Stimulated activated CD8-positive, alpha-beta memory T cell treated with anti-CD3 and anti-CD28 coated beads, Interleukin-12 subunit alpha, Interleukin-12 subunit beta, amount 100 ng/mL, for 4 hours (primary cell): ENCODE measurements around the gene LAIR2.
A peak's percentile ranks its signal among the peaks of the same experiment; 100 is the strongest.
"Not testable (repeated sequence)": the region's sequence is repeated elsewhere in the genome, so short reads cannot be mapped to it uniquely, and the experiment has no call there.

Experiments
- DNase-seq: peaks from one replicate; pipeline ENCODE4 v3.0.0-alpha.2; 2020; ENCODE audit warnings: low read depth

The LAIR2 gene

DNA sequence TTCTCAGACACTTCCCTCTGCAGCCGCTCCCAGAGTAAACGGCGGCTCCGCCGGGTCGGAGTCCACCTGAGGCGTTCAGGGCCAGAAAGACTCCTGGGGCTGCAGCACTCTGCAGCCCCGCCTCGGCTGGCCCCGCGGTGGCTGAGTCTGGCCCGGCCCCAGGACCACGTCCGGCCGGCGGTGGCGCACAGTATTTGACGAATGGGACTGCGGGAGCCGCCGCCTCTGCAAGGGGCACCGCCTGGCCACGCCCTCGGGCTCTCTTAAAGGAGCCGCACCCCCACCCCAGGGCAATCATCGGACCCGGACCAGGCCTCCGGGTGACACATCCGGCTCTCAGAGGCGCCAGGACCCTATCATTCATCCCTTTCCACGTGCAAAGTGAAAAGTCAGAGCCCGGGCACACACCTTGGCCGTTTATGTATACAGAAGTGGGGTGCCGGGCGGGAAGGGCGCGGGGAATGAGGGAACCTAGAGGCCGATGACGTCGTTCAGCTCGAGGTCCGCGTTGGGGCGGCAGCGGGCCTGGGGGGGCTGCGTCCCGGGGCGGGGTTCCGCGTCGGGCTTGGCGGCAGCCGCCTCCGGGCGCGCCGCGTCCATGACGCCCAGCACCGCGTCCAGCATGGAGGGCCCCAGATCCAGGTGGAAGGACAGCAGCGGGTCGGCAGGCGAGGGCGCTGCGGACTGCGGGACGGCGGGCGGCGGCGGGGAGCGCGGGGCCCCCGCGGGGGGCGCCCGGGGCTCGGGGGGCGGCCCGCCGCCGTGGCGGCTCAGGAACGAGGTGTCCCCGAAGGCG, 37.8 kb upstream of the LAIR2 start:
- peak; percentile 59 for DNase-seq

DNA sequence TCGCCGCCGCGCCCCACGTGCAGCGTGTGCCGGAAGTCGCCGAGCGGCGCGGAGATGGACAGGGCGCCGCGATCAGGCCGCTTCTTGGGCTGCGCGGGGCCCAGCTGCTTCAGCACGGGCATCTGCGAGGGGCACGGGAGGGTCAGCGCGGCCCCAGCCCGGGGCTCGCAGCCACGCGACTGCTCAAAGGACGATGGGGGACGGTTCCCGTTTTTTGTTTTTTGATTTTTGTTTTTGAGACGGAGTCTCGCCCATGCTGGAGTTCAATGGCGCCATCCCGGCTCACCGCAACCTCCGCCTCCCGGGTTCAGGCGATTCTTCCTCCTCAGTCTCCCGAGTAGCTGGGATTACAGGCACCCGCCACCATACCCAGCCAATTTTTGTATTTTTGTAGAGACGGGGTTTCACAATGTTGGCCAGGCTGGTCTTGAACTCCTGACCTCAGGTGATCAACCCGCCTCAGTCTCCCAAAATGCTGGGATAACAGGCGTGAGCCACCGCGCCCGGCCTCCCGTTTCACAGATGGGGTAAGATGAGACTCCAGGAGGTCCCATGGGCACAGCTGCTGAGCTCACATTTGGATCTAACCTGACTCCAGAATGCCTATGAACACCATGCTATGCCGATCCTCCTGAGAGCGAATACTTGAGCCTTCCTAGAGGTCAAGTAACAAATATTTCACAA, 37.1 kb upstream of the LAIR2 start:
- no peak for DNase-seq

DNA sequence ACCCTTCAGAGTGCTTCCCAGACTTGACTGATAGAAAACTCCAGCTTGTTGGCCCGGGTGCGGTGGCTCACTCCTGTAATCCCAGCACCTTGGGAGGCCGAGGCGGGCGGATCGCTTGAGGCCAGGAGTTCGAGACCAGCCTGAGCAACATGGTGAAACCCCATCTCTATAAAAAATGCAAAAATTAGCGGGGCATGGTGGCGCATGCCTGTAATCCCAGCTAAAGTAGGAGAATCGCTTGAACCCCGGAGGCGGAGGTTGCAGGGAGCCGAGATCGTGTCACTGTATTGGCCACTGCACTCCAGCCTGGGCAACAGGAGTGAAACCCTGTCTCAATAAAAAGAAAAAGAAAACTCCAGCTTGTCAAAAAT, 36.5 kb upstream of the LAIR2 start:
- DNase-seq: not testable (repeated sequence)

DNA sequence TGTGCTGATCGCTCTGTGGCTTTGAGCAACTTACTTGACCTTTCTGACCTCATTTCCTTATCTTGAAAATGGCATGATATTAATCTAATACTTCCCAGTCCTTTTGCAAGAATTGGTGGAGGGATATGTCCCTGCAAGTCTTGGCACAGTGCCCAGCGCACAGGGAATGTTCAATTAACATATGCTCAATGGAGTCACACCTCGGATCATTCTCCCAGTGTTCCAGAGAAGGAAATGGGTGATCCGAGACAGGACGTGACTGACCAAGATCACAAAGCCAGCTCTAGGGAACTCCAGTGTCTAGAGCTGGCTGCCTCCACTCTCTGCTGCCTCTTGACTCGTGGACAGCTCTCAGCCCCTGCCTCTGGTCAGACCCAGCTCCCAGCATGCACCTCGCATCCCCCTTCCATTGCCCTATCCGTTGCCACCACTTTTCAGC, 33.1 kb upstream of the LAIR2 start:
- no peak for DNase-seq

DNA sequence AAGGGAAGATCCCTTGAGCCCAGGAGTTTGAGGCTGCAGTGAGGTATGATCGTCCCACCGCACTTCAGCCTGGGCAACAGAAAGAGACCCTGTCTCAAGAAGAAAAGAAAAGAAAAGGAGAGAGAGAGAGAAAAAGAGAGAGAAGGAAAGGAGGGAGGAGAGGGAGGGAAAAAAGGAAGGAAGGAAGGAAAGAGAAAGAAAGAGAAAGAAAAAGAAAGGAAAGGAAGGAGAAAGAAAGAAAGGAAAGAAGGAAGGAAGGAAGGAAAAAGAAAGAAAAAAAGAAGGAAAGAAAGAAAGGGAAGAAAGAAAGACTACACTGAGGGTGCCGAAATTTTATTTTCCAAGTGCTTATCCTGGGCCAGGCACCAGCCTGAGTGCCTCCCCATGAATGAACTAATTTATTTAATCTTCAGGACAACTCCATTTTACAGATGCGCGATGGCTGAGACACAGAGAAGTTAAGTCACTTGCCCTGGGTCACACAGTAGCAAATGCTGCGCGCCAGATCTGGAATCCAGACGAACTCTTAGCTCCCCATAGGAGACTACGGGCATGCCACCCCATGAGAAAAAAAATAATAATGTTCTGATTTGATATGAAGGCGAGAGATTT, 32.2 kb upstream of the LAIR2 start:
- no peak for DNase-seq

DNA sequence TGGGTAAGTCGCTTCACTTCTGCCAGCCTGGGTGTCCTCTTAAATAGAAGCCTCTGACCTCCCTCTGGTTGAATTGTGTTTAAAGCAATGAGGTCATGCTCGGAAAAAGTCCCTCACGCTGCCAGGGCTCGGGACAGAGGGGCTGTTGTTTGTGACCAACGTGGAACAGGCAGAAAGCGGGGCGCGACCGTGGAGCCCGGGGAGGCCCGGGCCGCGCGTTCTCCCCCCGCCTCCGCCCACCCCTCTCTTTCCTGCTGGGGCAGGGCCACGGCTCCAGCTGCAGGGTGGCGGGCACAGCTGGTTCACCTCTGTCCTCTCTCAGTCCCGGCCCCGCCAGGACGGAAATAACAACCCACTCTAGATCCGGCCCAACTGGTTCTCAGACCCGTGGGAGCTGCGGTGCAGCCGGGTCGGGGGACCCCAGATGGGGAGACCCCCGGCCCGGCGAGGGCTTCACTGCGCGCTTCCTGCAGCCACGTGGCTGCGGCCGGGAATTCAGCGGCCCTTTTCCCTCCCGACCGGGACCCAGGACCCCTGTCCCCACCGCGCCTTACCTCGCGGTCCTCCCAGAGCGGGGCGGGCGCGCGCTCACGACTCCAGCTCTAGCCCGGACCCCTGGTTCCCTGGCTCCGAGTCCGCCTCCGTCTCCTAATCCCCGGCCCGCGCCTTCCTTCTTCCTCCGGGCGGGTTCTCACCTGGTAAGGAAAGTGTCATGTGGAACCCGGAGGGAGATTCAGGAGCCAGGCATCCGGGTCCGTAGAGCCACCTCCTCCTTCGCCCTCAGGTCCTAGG, 31.4 kb upstream of the LAIR2 start:
- no peak for DNase-seq

DNA sequence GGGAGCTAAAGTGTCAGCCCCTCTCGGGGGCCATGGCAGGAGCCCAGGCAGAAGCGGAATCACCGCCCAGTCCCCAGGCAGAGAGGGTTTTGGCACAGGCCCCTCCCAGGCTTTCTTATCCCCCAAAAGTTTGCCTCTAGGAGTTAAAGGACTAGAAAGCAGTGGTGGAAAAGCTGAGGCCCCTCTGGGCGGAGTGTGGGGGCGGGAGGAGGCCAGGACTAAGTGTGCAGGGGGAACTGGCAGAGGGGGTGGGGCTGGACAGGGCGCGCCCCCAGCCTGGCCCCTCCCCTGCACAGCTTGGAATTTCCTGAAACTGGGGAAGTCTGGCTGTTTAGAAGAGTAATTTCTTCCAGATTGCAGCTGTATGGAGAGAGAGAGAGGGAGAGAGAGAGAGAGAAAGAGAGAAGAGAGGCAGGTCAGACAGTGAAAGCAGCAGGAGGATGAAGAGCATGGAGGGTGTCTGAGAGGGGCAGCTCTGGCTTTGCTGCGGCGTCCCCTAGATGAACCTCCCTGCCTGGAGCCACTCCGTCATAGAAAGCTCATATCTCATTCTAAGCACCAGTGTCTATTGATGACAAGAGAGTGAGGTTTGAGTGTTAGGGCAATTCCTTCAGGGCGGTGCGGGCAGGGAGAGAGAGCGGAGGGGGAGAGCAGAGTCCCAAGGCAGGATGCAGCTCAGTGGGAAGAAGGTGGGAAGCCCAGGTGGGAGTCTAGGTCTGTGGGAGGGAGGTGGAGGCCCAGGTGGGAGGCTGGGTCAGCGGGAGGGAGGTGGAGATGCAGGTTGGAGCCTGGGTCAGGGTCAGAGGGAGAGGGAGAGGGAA, 29.4 kb upstream of the LAIR2 start, which contains the start of gene CDC42EP5:
TSS of gene CDC42EP5 (minus strand) at position 226 of the 821 bp plus-strand sequence. CDS start 7,749 bp downstream, outside the sequence.
- DNase-seq: no peak

DNA sequence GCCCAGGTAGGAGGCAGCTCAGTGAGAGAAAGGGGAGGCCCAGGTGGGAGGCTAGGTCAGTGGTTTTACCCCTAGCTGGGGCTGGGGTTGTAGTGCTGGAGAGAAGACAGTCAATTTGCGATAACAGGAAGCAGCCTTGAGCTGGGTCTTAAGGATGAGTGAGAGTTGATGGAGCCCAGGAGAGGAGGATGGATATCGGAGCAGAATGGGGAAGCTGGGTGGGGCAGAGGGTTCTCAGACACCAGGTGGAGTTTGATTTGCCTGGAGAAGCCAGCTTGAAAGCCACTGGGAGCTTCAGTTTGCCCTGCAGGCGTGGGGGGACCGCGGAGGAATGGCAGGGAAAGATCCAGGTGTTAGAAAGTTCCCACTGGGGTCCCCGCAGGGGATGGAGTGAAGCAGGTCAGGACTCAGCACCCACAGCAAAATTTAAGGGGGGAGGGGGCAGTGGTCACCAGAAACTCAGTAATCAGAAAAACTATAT, 28.7 kb upstream of the LAIR2 start:
- no peak for DNase-seq

DNA sequence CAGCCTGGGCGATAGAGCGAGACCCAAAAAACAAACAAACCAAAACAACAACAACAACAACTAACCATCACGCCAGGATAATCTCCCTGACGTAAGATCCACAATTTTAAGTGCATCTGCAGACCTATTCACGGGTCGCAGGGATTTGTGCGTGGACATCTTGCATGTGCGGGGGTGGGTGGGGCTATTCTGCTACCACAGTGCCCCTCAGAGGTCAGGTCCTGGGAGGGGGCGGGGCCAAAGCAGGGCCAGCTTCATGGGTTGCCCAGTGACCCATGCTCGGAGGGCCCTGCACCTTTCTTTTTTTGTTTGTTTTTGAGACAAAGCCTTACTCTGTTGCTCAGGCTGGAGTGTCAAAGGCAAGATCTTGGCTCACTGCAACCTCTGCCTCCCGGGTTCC, 26.9 kb upstream of the LAIR2 start:
- DNase-seq: no peak

DNA sequence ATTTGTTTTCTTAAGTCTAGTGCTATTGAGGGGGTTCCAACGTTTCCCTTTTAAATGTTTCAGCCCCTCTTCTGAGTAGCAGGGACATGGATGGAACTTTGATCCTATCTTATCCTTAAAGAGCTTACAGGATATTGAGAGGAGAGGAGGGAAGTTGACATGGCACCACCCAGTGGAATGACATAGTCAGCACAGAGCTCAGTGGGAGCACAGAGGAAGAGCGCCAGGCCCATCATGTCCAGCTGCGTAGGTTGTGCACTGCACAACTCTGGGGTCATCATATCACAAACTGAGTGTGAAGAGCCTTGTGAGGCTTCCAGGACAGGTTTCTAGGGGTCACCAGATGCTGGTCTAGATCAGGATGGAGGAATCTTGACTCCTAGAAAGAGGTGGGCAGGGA, 25.0 kb upstream of the LAIR2 start:
- DNase-seq: no peak

DNA sequence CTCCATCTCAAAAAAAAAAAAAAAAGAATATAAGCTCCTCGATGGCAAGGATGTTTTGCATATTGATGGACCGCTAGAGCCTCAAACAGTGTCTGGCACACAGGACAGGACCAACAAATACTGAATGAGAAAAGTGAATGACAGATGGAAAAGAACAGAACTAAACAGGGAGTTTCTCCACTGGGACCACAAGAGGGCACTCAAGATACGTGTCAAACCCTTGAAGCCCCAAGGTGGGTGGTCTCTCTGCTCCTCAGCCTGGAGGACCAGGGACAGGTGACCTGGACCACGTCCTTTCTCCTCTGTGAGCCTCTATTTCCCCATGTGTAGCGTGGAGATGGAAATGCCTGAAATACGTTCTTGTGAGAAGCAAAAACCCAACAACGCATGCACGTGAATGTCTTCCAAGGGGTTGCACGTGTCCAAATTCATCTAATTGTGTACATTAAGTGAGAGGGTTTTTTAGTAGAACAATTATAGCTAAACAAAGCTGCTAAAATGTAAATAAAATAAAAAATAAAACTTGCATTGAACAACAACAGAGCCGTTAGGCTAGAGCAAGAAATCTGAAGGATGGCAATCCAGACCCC, 23.9 kb upstream of the LAIR2 start:
- DNase-seq: no peak

DNA sequence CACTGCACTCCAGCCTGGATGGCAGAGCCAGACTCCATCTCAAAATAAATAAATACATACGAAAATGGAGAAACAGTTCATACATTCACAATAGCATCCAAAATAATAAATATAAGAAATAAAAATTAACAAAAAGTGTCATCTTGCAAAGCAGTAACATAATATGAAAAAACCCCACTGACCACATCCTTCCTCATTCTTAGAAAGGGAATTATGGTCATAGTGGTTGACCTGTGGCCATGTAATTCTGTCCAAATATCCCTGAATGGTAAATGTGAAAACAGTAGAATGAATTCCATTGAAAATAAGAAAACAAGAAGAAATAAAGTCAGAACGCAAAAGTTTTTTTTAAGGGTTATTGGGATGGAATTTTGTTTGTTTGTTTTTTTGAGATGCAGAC, 22.6 kb upstream of the LAIR2 start:
- DNase-seq: no peak

DNA sequence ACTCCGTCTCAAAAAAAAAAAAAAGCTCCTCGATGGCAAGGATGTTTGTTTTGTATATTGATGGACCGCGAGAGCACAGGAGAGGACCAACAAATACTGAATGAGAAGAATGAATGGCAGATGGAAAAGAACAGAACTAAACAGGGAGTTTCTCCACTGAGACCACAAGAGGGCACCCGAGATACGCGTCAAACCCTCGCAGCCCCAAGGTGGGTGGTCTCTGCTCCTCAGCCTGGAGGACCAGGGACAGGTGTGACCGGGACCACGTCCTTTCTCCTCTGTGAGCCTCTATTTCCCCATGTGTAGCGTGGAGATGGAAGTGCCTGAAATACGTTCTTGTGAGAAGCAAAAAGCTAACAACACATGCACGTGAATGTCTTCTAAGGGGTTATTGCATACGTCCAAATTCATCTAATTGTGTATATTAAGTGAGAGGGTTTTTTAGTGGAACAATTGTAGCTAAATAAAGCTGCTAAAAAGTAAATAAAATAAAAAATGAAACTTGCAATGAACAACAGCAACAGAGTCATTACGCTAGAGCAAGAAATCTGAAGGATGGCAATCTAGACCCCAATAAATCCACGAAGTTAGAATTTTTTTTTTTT, 21.2 kb upstream of the LAIR2 start:
- DNase-seq: no peak

DNA sequence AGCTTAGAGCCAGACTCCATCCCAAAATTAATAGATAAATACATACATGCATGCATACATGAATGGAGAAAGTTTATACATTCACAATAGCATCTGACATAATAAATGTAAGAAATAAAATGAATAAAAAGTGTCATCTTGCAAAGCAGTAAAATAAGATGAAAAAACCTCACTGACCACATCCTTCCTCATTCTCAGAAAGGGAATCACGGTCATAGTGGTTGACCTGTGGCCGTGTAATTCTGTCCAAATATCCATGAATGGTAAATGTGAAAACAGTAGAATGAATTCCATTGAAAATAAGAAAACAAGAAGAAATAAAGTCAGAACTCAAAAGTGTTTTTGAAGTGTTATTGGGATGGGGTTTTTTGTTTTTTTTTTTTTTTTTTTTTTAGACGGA, 19.7 kb upstream of the LAIR2 start:
- no peak for DNase-seq

DNA sequence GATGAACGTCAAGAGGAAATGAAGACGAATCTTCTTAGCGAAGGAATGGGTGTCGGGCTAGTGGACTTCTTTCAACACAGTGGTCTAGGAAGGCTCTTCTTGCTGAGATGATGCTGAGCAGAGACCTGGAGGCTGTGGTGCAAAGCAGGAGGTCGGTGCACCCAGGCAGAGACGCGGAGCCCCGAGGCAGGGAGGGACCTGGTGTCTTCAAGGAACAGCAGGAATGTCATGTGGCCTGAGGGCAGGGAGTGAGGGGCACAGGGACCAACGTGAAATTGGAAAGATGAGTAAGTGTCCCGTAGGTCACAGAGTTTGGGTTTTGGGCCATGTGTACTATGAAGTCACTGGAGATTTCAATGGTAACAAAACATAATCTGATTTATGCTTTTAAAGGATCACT, 18.2 kb upstream of the LAIR2 start:
- no peak for DNase-seq

DNA sequence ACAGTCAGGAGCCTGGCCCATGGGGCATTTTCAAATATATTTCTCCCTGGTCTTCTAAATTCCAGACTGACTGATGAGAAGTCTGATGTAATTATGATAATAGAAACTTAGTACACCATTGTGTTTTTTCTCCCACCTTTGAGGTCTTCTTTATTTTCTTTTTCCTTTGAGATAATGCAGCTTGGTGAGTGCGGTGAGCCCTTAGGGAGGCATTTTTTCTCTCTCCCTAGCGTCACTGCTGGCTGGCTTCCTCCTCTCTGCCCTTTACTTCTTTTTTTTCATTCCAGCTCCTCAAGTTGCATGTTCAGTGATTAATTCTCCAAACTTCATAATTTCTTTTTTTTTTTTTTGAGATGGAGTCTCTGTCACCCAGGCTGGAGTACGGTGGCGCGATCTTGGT, 16.8 kb upstream of the LAIR2 start:
- DNase-seq: no peak

DNA sequence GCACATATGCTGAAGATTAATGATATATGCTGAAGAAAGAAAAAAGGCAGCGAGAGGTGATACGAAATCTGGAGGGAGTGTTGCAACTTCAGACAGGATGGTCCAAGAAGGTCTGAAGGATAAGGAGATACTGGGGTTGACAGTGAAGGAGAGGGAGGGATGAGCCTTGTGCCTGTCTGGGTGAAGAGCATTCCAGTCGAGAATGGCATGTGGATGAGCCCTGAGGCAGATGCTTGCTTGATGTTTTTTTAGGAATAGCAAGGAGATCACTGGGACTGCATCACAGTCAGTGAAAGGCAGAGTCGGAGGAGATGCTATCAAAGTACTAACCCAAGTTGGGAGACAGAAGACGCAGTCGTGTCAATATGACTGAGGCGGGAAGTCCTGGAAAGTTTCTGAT, 13.3 kb upstream of the LAIR2 start:
- no peak for DNase-seq

DNA sequence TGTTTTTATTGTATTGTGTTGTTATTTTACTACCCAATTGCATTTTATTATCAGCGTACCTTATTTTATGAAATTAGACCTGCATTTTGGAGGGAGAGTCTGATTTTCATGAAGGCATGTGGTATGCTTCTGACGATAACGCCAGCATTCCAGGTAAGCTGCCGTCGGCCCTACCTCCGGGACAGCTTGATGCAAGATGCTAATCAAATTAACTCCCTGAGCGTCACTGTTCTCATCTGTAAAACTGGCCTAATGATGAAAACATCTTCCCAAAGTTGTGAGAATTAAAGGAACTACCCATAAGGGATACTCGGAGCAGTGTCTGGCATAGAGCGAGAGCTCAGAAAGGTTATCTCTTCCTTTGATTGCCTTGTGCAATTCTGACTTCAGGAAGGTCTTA, 12.9 kb upstream of the LAIR2 start:
- no peak for DNase-seq

DNA sequence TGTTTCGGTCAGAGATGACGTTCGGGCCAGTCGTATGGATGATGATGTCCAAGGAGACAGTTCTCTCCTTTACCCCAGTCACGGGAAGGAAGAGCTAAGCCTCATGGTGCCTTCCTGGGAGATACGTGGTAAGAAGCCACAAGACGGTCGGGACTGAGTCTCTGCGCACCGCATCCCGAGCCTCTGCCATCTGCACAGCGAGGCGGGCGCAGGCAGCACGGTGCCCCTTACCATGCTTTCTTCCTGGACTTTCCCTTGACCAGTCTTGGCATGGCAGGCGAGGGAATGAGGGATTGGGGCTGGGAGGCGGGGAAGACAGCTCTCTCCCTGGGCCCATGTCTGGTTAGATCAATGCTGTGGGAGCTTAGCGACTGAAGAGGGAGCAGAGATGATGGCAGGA, 10.1 kb upstream of the LAIR2 start:
- DNase-seq: no peak

DNA sequence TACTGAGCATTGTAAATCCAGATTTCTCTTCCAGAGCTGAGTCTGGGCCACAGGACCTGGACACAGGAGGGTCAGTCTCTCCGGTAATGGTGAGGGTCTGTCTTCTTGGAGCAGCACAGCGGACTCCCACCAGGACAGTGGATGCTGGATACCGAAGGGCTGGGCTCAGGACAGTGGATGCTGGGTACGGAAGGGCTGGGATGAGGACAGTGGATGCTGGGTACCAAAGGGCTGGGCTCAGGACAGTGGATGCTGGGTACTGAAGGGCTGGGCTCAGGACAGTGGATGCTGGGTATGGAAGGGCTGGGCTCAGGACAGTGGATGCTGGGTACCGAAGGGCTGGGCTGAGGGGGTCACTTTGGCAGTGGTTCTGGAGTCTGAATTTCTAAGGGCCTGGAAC, 9.6 kb upstream of the LAIR2 start:
- not testable (repeated sequence) for DNase-seq
